WTC11 (cell line): Measurements from ENCODE around the gene BLNK. TPM values are rescaled to one million over a fixed set of nuclear protein-coding genes. Genes with fewer than 3 reads are reported as not detected.

ENCODE experiments used
- ATAC-seq: fragments of 200-7000 bp; cut with Tn5 transposase; 2 replicates; pipeline ENCODE4 v1.10.0; 2021; ENCODE audit warnings: mild to moderate bottlenecking, moderate library complexity
- CTCF ChIA-PET: fragments of 300-600 bp; sonication (Branson Sonifier 250); formaldehyde crosslinking; loops from one replicate; lab custom pipeline; 2021; ENCODE audit warnings: antibody characterized with exemption; lab: Charles Lee
- POLR2A ChIA-PET: fragments of 350-600 bp; sonication (Branson Sonifier 250); formaldehyde crosslinking; loops from one replicate; lab custom pipeline; 2021; ENCODE audit warnings: antibody characterized with exemption; lab: Charles Lee
- DNase-seq: peaks from one replicate; pipeline ENCODE4 v3.0.0; 2021; ENCODE audit warnings: low spot score
- H3K27ac Mint-ChIP-seq: 2 replicates; pipeline ENCODE4 v1.8.0; 2021; ENCODE audit warnings: mixed read lengths
- H3K27me3 Mint-ChIP-seq: 2 replicates; pipeline ENCODE4 v1.8.0; 2021; ENCODE audit warnings: low read depth, mild to moderate bottlenecking, moderate library complexity, mixed read lengths
- H3K36me3 Mint-ChIP-seq: 2 replicates; pipeline ENCODE4 v1.8.0; 2021; ENCODE audit warnings: mixed read lengths
- H3K4me1 Mint-ChIP-seq: 2 replicates; pipeline ENCODE4 v1.8.0; 2022; ENCODE audit warnings: mixed read lengths
- H3K4me3 Mint-ChIP-seq: 2 replicates; pipeline ENCODE4 v1.8.0; 2021; ENCODE audit warnings: mild to moderate bottlenecking, moderate library complexity, mixed read lengths
- H3K9me3 Mint-ChIP-seq: 2 replicates; pipeline ENCODE4 v1.8.0; 2021; ENCODE audit warnings: mixed read lengths
- AFF4 ChIP-seq: sonication (generic); formaldehyde crosslinking; IDR thresholded peaks from 2 replicates; pipeline ENCODE4 v1.8.1; 2023; ENCODE audit warnings: mild to moderate bottlenecking, missing genetic modification reagents, borderline replicate concordance
- ARID4B ChIP-seq: sonication (generic); formaldehyde crosslinking; IDR thresholded peaks from 2 replicates; pipeline ENCODE4 v1.8.0; 2023; ENCODE audit warnings: missing genetic modification reagents, mild to moderate bottlenecking, borderline replicate concordance
- ATF6 ChIP-seq: sonication (generic); formaldehyde crosslinking; IDR thresholded peaks from 2 replicates; pipeline ENCODE4 v1.8.1; 2023; ENCODE audit warnings: mild to moderate bottlenecking, missing genetic modification reagents
- HMGA2 ChIP-seq: fragments of 250-450 bp; sonication (Bioruptor Pico); IDR thresholded peaks from 2 replicates; pipeline ENCODE4 v1.4.0; 2021; ENCODE audit warnings: mild to moderate bottlenecking, moderate library complexity
- JUN ChIP-seq: sonication (generic); formaldehyde crosslinking; IDR thresholded peaks from 2 replicates; pipeline ENCODE4 v1.8.0; 2023; ENCODE audit warnings: mild to moderate bottlenecking, missing genetic modification reagents
- ZNF281 ChIP-seq: sonication (generic); formaldehyde crosslinking; IDR thresholded peaks from 2 replicates; pipeline ENCODE4 v1.8.0; 2023; ENCODE audit warnings: mild to moderate bottlenecking, missing genetic modification reagents
- ZNF671 ChIP-seq: fragments of 250-450 bp; sonication (Bioruptor Pico); IDR thresholded peaks from 2 replicates; pipeline ENCODE4 v1.8.0; 2021; ENCODE audit warnings: mild to moderate bottlenecking
- total RNA-seq: library from RNA; stranded (reverse); gene quantifications from 3 replicates; pipeline ENCODE4 v1.2.3, GENCODE V29; 2021

The BLNK gene
- total RNA-seq, 1 experiment from 2014 or later, result not detected

- H3K9me3 Mint-ChIP-seq, result no peaks in the 10 kb centered on the region
- CTCF ChIA-PET, result interaction anchor here (0.7 to 1.6 kb wide), 4 partner anchors 41 to 64 kb away, joined by 3 to 8 read pairs (median 4); no protein-coding TSS in a partner anchor
- H3K4me3 Mint-ChIP-seq, result no peak overlapping the region
- no peak overlapping the region for H3K27ac Mint-ChIP-seq
- no peaks in the 10 kb centered on the region for H3K27me3 Mint-ChIP-seq
- peaks cover 3% of the 10 kb centered on the region for H3K4me1 Mint-ChIP-seq
- DNase-seq, result no peak
- POLR2A ChIA-PET, result no interaction called here
- no peaks in the 10 kb centered on the region for H3K36me3 Mint-ChIP-seq
- no peak for TF ChIP-seq ARID4B (CRISPR knock-in tag)
- no peak for ATAC-seq
These were observed 798 bp downstream of the BLNK start for GRCh38 chr10:96270571-96270970.

- Mint-ChIP-seq H3K4me3 (no peak overlapping the region), H3K9me3 (no peaks in the 10 kb centered on the region), H3K36me3 (no peaks in the 10 kb centered on the region), H3K27me3 (no peaks in the 10 kb centered on the region), H3K27ac (no peak overlapping the region), H3K4me1 (peaks cover 3% of the 10 kb centered on the region)
- CTCF ChIA-PET, result interaction anchor here (1.0 kb wide), 1 partner anchor 40 kb away, joined by 5 read pairs; no protein-coding TSS in a partner anchor
- ATAC-seq (no peak), DNase-seq (no peak)
- TF ChIP-seq ZNF671 (CRISPR knock-in tag), result no peak
- no peak for TF ChIP-seq ZNF281 (CRISPR knock-in tag)
- no peak for TF ChIP-seq JUN (CRISPR knock-in tag)
- TF ChIP-seq ATF6 (CRISPR knock-in tag), result no peak
- no peak for TF ChIP-seq AFF4 (CRISPR knock-in tag)
- TF ChIP-seq HMGA2 (CRISPR knock-in tag), result no peak
- POLR2A ChIA-PET, result interaction anchor here (0.7 kb wide), 1 partner anchor 529 kb away, joined by 4 read pairs; no protein-coding TSS in a partner anchor
These were observed 1.7 kb downstream of the BLNK start for GRCh38 chr10:96269438-96270300.
